Stimulated activated CD8-positive, alpha-beta memory T cell treated with anti-CD3 and anti-CD28 coated beads, Interleukin-2, amount 100 ng/mL, for 1 hour (primary cell): ENCODE results near the gene GSC.
"Not testable (repeated sequence)": the region's sequence is repeated elsewhere in the genome, so short reads cannot be mapped to it uniquely, and the experiment has no call there.

Experiments used
- DNase-seq, 2 donors: peaks; one replicate each; pipeline ENCODE4 v3.0.0-alpha.2; 2020; ENCODE audit warnings: low read depth in 2 of 2

Gene GSC

GRCh38 chr14:94771906-94772490, 2.1 kb upstream of the GSC start:
- no peak for DNase-seq

- DNase-seq = no peak
Observed at GRCh38 chr14:94771158-94771905, 1.4 kb upstream of the GSC start.

GRCh38 chr14:94770815-94771157, 873 bp upstream of the GSC start:
- no peak for DNase-seq

- no peak for DNase-seq
Observed at GRCh38 chr14:94770251-94770749, 387 bp upstream of the GSC start.

GRCh38 chr14:94768521-94769390, 1.2 kb downstream of the GSC start:
- DNase-seq = no peak

GRCh38 chr14:94768141-94768520, 1.8 kb downstream of the GSC start:
- no peak for DNase-seq

GRCh38 chr14:94767321-94767878, 2.5 kb downstream of the GSC start:
- DNase-seq = no peak

GRCh38 chr14:94764573-94764972, 5.3 kb downstream of the GSC start:
- DNase-seq = no peak

GRCh38 chr14:94762431-94762830, 7.5 kb downstream of the GSC start:
- DNase-seq = no peak

GRCh38 chr14:94761997-94762377, 7.9 kb downstream of the GSC start:
- DNase-seq = no peak

GRCh38 chr14:94761348-94761996, 8.4 kb downstream of the GSC start:
- no peak for DNase-seq

GRCh38 chr14:94756310-94756882, 13.5 kb downstream of the GSC start:
- DNase-seq = no peak

GRCh38 chr14:94754391-94754942, 15.4 kb downstream of the GSC start:
- no peak for DNase-seq

- DNase-seq = no peak
Observed at GRCh38 chr14:94752591-94753436, 17.1 kb downstream of the GSC start.

GRCh38 chr14:94751956-94752355, 18.0 kb downstream of the GSC start:
- no peak for DNase-seq

GRCh38 chr14:94751321-94751720, 18.6 kb downstream of the GSC start:
- no peak for DNase-seq

- DNase-seq = no peak
Observed at GRCh38 chr14:94750371-94750770, 19.5 kb downstream of the GSC start.

- DNase-seq = no peak
Observed at GRCh38 chr14:94748667-94749347, 21.1 kb downstream of the GSC start.

- no peak for DNase-seq
Observed at GRCh38 chr14:94747739-94748138, 22.2 kb downstream of the GSC start.

GRCh38 chr14:94747153-94747552, 22.8 kb downstream of the GSC start:
- not testable (repeated sequence) for DNase-seq
